SIG-M5 (cell line): ENCODE results near the gene SIRPB2.

Experiments used
- DNase-seq: peaks from one replicate; lab custom pipeline; 2025; lab: John Stamatoyannopoulos, UW

The SIRPB2 gene

DNA sequence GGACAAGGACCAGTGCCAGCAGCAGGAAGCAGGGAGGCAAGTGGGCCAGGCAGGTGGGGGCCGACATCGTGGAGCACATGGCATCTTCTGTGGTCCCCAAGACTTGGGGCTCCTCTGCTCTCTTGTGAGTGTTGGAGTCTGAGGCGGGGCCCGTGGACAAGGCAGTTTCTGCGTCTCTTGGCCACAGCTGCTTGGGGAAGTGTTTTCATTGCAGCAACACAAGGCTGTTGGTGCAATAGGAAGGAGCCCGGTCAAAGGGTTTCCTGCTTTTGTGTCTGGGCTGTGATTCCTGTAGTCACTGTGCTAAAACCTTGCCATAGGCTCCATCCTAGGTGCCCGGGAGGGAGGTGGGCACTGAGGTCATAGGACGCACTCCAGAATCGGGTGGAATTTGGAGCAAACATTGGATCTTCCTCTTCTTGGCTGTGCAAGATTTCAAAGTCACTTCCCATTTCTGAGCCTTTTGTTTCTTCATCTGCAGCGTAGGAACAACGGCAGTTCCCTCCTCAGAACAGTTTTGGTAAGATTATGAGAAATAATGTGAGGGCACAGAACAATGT, at the start of gene SIRPB2:
Gene SIRPB2 (minus strand): TSS at position 140 of the 560 bp plus-strand sequence. CDS start 61 bp downstream, at position 79.
- peak; percentile 59 for DNase-seq

DNA sequence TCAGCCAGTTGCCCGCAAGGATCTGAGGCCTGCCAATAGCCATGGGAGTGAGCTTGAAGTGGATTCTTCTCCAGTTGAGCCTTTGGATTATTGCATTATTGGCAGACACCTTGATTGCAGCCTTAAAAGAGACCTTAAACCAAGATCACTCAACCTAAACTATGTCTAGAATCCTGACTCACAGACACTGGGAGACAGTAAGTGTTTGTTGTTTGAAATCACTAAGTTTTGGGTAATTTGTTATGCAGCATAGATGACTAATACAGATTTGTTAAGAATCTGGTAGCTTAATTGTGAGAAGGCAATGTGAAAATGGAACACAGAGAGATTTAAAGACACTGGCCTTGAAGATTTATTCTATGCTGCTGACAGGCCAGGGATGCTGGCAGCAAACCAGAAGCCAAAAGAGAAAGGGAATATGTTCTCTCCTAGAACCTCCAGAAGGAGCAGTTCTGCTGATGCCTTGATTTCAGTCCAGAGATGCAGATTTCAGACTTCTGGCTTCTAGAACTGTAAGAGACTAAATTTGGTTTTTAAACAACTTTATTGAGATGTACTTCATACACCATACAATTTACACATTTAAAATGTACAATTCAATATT, 48.7 kb upstream of the SIRPB2 start:
- DNase-seq: no peak

DNA sequence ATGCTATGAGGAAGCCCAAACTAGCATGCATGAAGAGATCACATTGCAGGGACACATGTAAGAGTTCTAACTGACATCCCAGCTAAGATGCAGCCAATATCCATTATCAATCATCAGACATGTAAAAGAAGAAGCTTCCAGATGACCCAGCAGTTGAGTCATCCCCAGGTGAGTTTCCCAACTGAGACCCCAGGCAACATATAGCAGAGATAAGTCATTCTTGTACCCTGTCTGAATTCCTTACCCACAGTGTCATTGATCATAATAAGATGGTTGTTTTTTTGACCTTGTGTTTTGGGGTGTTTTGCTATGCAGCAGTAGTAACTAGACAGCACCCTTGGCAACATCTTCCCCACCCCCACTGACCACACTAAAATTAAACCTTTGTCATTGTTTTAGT, 47.4 kb upstream of the SIRPB2 start:
- DNase-seq: no peak

DNA sequence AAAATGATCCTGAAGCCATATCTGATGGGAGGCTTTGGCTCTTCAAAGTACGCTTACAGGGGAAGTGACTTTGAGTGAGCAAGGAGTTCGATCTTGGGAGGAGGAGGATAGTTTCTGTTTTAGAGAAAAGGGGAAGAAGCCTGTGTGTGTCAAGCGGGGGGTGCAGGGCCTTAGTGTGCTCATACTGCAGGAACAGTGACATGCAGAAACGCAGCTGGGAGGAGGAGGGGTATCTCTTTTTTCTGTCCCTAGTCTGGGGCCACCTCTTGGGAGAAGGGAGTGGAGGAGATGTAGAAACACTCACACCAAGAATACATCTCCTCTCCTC, 46.5 kb upstream of the SIRPB2 start:
- peak; percentile 99 for DNase-seq

DNA sequence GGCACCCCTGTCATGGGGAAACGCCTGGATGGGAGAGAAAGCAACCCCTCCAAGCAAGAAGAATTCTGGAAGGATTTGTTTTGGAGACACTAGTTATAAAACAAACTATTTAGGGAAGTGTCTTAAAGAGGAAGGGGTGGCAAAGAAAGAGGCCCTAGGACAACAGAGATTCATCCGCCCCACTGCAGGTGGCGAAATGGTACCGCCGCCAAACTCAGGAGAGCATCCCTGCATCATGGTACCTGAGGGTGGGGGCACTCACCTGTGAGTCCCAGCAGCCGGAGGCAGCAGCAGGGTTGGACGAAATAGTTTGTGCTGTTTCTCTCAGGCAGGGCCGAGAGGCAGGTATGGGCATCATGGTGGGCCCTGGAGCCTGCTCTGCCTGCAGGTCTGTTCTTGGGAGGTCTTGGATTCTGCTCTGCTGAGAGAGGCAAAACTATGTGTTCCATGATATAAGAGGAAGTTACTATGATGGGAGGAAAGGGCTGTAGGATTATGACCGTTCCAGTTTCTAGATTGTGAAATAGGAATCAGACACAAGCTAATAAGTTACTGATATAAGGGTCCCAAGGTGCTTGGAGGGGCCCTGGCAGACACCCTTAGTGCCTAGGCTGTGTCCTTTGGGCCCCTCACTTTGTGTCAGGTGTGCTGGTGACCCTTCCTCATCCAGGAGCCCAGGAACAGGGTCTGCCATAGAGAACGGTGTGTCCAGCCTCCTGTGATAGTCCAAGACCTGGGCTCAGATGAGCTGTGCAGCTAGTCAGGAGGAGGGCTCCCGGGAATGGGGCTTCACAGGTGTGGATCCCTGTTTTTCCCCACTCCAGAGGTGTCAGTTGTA, 45.9 kb upstream of the SIRPB2 start:
- DNase-seq: peak; percentile 40

DNA sequence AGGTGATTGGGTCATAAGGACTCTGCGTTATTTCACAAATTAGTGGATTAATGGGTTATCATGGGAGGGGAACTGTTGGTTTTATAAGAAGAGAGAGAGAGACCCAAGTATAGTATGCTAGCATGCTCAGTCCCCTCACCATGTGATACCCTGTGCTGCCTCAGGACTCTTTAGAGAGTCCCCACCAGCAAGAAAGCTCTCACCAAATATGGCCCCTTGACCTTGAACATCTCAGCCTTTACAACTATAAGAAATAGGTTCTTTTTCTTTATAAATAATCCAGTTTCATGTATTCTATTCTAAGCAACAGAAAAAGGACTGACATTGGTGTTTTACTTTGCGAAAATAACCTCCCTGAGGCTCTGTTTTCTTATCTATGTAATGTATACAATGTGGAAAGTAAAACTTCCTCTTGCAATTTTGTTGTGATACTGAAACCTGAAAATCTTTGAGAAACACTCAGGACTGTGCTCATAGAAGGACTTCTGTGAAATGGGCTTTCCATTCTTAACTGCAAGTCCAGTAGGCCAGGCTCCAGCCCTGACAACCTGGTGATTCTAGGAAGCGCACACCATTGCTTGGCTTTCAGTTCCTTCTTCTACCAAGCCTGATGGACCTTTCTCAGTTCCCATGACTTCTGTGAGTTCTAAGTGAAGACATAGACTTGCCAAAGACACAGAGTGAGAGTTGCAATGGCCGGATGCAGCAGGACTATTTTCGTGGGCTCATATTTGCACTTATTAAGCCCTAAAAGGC, 44.4 kb upstream of the SIRPB2 start:
- DNase-seq: peak; percentile 41

DNA sequence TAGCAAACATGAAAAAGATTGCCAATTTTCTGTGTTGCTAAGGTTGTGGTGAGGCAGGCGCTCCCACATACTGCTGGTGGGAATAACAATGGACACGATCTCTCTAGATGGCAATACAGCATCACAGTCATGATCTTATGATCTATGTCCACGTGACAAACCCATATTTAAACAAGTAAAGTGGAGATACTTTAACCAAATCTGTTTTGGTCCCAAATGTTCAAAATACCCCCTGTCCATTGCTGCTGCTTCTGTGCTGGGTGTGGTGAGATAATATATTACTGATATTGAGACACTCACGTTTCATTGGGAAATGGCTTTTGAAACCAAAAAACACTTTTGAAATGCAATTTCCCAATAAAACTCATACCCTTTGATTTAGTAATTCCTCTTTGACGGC, 43.3 kb upstream of the SIRPB2 start:
- no peak for DNase-seq

DNA sequence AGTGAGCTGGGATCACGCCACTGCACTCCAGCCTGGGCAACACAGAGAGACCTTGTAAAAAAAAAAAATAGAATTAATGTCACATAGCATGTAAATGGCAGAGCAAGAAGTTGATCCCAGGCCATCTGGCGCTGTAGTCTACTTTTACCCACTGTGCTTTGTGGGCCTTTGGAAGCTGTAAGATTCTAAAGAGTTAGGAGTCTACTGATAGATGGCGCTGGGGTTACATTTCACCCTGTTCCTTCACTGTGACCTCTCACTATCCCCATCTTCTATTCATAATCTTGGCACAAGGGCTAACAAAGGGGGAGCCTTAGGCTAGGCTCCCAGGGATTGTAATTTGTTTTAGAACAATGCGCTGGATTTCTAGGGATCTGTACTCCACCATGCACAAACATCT, 41.8 kb upstream of the SIRPB2 start:
- no peak for DNase-seq

DNA sequence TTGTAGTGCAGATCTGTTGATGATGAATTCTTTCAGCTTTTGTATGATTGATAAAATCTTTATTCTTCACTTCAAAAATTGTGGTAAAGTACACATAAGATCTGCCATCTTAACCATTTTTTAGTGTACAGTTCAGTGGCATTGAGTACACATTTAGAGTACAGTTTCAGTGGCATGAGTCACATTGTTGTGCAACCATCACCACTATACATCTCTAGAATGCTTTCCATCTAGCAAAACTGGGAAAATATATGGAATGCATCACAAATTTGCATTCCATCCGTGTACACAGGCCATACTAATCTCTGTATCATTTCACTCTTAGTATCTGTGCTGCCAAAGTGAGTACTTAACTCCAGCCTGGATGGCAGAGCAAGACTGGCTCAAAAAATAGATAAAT, 37.6 kb upstream of the SIRPB2 start:
- DNase-seq: no peak

DNA sequence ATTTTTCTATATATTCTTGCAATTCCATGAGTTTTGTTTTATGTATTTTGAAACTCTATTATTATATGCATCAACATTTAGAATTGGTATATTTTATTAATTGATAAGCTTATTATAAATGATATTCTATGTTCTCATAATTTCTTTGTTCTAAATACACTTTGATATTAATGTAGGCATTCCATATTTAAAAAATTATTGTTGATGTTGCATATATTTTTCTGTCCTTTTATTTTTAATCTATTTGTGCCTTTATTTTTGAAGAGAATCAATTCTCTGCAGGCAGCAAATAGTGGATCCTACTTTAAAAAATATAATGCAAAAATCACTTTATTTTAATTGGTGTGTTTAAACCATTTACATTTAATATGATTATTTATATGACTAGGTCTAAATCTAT, 36.7 kb upstream of the SIRPB2 start:
- DNase-seq: no peak

DNA sequence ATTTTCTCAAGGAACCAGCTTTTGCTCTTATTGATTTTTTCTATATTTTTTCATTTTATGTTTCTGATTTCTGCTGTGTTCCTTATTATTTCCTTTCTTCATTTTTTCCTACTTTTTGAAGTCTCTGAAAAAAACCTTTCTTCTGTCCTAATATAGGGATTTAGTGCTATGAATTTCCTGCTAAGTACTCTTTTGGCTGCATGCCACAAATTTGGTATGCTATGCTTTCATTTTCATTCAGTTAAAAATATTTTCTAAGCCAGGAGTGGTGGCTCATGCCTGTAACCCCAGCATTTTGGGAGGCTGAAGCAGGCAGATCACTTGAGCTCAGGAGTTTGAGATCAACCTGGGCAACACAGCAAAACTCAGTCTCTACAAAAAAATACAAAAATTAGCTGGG, 35.7 kb upstream of the SIRPB2 start:
- DNase-seq: no peak

DNA sequence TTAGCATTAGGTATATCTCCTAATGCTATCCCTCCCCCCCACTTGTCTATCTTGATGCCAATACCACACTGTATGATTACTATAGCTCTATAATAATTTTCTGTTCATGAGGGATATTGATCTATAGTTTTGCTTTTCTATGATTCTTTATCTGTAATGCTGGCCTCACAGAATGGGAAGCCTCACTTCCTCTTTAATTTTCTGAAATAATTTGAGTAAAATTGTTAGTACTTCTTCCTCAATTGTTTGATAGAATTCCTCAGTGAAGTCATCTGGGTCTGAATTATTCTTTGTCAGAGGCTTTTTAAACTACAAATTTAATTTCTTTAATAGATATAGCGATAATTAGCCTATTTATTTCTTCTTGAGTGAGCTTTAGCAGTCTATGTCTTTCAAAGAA, 35.1 kb upstream of the SIRPB2 start:
- no peak for DNase-seq

DNA sequence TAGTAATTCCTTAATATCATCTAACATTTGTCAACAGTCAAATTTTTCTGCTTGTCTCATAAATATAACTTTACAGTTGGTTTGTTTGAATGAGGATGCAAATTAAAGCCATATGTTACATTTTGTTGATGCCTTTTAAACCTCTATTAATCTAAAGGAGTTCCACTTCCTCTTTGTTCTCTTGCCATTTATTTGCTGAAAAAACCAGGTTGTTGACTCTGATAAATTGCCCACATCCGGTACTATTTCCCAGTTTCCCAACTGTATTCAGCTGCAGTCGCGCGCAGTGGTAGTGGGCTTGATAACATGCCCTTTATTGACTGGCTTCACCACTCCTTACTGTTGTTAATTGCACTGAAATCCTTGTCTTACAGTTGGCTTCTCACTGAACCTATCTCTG, 32.8 kb upstream of the SIRPB2 start:
- DNase-seq: peak; percentile 26

DNA sequence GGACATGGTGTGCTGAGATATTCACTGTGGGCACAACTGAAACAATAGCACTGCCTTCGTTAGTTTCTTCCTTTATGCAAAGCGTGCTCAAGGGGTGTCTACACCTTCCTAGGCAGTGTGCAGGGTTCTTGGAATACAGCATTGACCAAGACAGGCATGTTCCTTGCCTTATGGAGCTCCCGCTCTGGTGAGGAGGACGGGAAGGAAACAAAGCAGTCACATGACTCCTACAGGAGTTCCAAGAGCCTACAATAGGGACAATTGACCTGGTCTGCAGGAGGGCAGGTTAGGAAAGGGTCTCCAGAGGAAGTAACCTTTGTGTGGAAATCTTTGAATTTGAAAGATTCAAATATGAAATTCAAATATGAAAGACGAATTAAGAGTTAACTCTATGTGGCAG, 25.8 kb upstream of the SIRPB2 start:
- no peak for DNase-seq

DNA sequence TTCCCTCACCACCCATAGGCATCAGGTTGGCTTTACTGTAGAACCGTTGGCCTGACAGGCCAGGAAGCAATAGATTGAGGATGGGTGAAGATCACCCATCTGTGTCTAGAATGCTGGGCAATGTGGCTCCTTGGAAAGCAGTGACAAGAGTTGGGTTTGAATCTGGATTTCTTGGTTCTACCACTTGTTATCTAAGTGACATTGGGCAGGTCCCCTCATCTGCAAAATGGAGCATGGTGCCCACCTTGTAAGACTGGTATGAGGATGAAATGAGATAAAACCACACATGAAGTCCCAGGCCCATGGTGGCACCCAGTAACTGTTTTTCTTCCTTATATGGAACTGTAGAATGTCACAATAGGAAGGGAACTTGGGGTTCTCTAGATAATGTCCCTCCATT, 22.6 kb upstream of the SIRPB2 start:
- DNase-seq: no peak

DNA sequence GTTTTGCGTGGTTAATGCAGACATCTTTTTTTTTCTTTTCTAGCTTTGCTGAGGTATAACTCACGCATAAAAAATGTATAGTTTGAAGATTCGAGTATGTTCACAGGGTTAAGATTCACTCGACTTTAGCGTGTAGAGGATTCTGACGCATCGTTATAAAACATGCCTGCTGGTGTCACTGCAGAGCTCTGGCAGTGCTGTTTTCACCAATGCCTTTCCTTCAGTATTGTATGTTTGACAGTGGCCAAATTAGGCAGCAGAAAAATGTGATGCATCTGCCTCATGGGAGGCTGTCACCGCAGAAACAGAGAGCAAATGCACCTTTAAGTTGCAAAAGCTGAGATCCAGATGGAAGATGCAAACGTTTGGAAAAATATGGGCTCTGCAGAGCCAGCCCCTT, 18.0 kb upstream of the SIRPB2 start:
- DNase-seq: no peak

DNA sequence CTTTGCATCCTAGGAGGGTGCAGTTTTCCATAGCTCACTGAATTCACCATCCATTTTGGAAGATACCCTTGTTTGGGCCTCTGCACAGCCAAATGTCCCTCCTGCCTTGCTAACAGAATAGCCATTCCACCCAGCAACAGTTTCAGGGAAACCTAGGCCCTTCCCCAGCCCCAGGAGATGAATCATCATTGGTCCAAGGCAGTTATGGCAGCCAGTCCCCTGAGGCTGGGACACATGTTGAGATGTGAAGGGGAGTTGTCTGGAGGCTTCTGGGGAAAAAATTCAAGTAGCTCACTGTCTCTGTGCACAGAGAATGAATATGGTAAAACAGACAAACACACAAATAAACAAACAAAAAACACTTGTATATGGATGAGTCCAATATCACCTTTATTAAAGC, 17.4 kb upstream of the SIRPB2 start:
- DNase-seq: no peak

DNA sequence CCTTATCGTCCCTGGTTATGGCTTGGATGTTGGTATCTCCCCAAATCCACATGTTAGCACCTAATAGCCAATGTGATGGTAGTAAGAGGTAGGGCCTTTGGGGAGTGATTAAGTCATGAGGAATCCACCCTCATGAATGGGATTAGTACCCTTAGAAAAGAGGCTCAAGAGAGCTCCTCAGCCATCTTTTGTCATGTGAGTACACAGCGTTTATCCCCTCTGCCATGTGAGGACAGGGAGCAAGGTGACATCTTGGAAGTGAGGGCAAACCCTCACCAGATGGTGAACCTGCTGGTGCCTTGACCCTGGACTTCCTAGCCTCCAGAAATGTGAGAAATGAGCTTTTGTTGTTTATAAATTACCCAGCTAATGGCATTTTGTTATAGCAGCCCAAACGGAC, 16.1 kb upstream of the SIRPB2 start:
- DNase-seq: no peak

DNA sequence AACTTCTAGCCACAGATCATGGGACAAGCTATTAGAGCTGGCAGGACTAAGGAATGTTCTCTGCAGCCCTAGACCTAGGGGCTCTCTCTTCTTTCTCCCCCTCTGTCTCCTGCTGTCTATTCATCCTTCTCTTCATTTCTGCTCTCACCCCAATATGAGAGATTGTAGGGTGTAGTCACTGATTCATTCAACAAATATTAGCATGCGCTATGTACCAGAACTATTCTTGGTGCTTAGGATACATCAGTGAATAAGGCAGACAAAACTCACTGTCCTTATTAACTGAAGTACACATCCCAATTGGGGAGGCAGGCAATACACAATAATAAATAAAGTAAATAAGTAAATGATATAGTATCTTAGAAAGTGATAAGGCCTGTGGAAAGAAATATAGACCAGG, 14.7 kb upstream of the SIRPB2 start:
- no peak for DNase-seq

DNA sequence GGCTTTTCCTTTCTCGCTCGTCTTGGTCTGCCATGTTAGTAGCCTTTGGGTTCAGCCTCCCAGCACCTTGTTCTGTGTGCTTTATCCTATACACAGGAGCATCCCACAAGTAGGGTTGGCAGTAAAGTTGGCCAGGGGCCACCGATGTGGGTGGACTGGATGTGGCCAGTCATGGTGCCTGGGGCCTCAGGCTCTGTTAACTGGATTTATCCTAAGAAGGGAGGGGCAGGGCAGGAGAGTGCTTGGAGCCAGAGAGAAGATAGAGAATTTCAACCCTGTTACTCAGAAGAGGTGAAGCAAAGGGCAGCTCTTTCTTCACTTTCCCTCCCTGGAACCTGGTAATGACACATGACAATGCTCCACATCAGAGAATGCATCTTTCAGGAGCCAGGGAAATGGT, 14.1 kb upstream of the SIRPB2 start:
- DNase-seq: no peak

DNA sequence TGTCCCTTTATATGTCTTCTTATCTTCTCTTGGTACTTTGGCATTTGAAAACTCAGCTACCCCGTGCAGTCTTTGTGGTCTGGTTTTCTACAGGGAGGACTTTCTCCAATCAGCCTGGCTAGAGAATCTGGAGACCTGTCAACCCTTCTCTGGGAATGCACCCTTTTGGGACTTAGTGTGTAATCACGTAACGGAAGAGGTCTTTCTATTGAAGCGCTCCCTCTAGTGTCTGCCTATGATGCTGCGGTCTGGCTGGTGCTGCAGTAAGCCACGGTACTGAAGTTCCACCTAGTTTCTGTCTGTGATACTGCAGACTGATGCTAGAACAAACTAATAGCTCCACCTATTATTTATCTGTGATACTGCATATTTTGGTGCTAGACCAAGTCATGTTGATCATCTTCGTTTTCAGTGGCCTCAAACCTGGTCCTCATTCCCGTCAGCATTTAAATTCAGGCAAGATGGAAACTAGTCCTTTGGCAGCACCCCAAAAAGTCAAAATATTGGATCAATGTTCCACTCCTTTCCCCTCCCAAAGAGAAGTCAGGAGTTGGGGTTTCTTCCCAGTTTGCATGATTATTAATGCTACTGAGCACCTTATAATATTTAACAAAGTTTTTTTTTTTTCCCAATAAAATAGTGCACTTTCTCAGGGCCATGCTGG, 12.5 kb upstream of the SIRPB2 start:
- peak; percentile 87 for DNase-seq

DNA sequence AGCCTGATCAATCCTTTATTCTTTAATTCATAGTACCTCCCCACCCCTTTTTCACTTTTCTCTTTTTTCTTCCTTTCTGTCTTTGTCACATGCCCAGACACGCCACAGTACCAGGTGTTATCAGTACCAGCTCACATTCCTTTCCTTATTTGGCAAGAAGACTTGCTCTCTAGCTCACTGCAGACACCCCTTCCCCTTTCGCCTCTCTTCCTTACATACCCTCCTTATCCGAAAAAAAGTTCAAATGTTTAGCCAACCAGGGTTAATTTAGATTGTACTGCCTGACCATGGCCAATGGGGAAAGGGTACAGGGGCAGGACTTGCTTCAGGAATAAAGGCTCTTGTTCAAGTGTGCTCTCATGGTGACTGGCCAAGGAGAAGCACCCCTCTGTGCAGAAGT, 9.3 kb upstream of the SIRPB2 start:
- DNase-seq: no peak
